GM21619 (cell line): ENCODE data around the gene RTN4R.
"Not testable (repeated sequence)": the region's sequence is repeated elsewhere in the genome, so short reads cannot be mapped to it uniquely, and the experiment has no call there.

ENCODE experiments used
- ATAC-seq: cut with Tn5 transposase; IDR thresholded peaks from one replicate; pipeline ENCODE4 v1.9.1; 2021; ENCODE audit not compliant: unreplicated experiment

The RTN4R gene

GRCh38 chr22:20268279-20269012 is at the start of gene RTN4R:
TSS of gene RTN4R (minus strand) at chr22:20268318. CDS start at chr22:20268092, 226 bp downstream.
- no peak for ATAC-seq

- not testable (repeated sequence) for ATAC-seq
Measured at GRCh38 chr22:20317402-20318042, 49.4 kb upstream of the RTN4R start.

- ATAC-seq = no peak
Measured at GRCh38 chr22:20316844-20317401, 48.8 kb upstream of the RTN4R start.

GRCh38 chr22:20316217-20316843 is 48.2 kb upstream of the RTN4R start:
- ATAC-seq = no peak

- ATAC-seq = no peak
Measured at GRCh38 chr22:20315337-20316216, 47.5 kb upstream of the RTN4R start.

- ATAC-seq = not testable (repeated sequence)
Measured at GRCh38 chr22:20314741-20315336, 46.7 kb upstream of the RTN4R start.

GRCh38 chr22:20314206-20314605 is 46.1 kb upstream of the RTN4R start:
- not testable (repeated sequence) for ATAC-seq

- not testable (repeated sequence) for ATAC-seq
Measured at GRCh38 chr22:20313306-20314077, 45.4 kb upstream of the RTN4R start.

- ATAC-seq = no peak
Measured at GRCh38 chr22:20312396-20313191, 44.5 kb upstream of the RTN4R start.

- ATAC-seq = not testable (repeated sequence)
Measured at GRCh38 chr22:20311249-20312062, 43.3 kb upstream of the RTN4R start.

- not testable (repeated sequence) for ATAC-seq
Measured at GRCh38 chr22:20310773-20311172, 42.7 kb upstream of the RTN4R start.

- not testable (repeated sequence) for ATAC-seq
Measured at GRCh38 chr22:20310180-20310579, 42.1 kb upstream of the RTN4R start.

GRCh38 chr22:20308806-20309650 is 40.9 kb upstream of the RTN4R start:
- not testable (repeated sequence) for ATAC-seq

GRCh38 chr22:20307448-20308447 is 39.6 kb upstream of the RTN4R start:
- ATAC-seq = not testable (repeated sequence)

GRCh38 chr22:20306646-20307447 is 38.7 kb upstream of the RTN4R start:
- not testable (repeated sequence) for ATAC-seq
